Spleen (tissue), 11 donors: ENCODE measurements around the gene TAL2. TPM values are rescaled to one million over a fixed set of nuclear protein-coding genes. Genes with fewer than 3 reads are reported as not detected.

ENCODE experiments used
- DNase-seq: peaks from one replicate; pipeline ENCODE4 v3.0.0-alpha.2; 2020
- H3K27ac ChIP-seq, 8 donors: fragments of 200-600 bp; sonication (generic) in 7 of 8; 1 replicate in 4 of 8; 2 replicates in 4 of 8; pipeline versions ENCODE4 v1.5.0 to v1.8.0; 2016 to 2021; ENCODE audit warnings: inconsistent platforms in 4 of 8, mild to moderate bottlenecking in 4 of 8, moderate library complexity in 1 of 8
- H3K27me3 ChIP-seq, 7 donors: fragments of 200-600 bp; sonication (generic) in 6 of 7; replicated peaks in 1 of 7; 1 replicate in 4 of 7; 2 replicates in 3 of 7; pipeline versions ENCODE4 v1.5.0 to v1.8.0; 2016 to 2021; ENCODE audit warnings: inconsistent platforms in 3 of 7, mild to moderate bottlenecking in 1 of 7
- H3K36me3 ChIP-seq, 6 donors: fragments of 200-600 bp; sonication (generic) in 5 of 6; 1 replicate in 4 of 6; 2 replicates in 2 of 6; pipeline versions ENCODE4 v1.5.0 to v1.8.0; 2016 to 2021; ENCODE audit warnings: inconsistent platforms in 2 of 6
- H3K4me1 ChIP-seq, 6 donors: fragments of 200-600 bp; sonication (generic) in 5 of 6; 1 replicate in 3 of 6; 2 replicates in 3 of 6; pipeline versions ENCODE4 v1.5.0 to v1.8.0; 2016 to 2021; ENCODE audit warnings: inconsistent platforms in 3 of 6
- H3K4me3 ChIP-seq, 8 donors: fragments of 200-600 bp; sonication (generic) in 7 of 8; 1 replicate in 4 of 8; 2 replicates in 4 of 8; pipeline versions ENCODE4 v1.5.0 to v1.8.0; 2016 to 2021; ENCODE audit warnings: inconsistent platforms in 4 of 8, mild to moderate bottlenecking in 4 of 8, moderate library complexity in 2 of 8
- H3K9me3 ChIP-seq, 8 donors: fragments of 200-600 bp; sonication (generic) in 7 of 8; 1 replicate in 4 of 8; 2 replicates in 4 of 8; pipeline versions ENCODE4 v1.5.0 to v1.8.0; 2016 to 2021; ENCODE audit warnings: inconsistent platforms in 4 of 8
- CTCF ChIP-seq, 11 experiments: fragments of 200-600 bp in 7 of 11; fragments of 450-650 bp in 4 of 11; sonication (generic) in 4 of 11; IDR thresholded peaks in 8 of 11; conservative IDR thresholded peaks in 3 of 11; 1 replicate in 7 of 11; 2 replicates in 4 of 11; pipeline versions ENCODE4 v1.4.0 to v1.8.0; 2016 to 2021; ENCODE audit warnings: antibody characterized with exemption in 11 of 11, inconsistent platforms in 4 of 11, mild to moderate bottlenecking in 1 of 11
- POLR2A ChIP-seq, 3 donors: fragments of 450-650 bp; IDR thresholded peaks; one replicate each; pipeline ENCODE4 v1.5.1; 2017; ENCODE audit warnings: antibody characterized with exemption in 3 of 3, mild to moderate bottlenecking in 1 of 3
- POLR2AphosphoS5 ChIP-seq, 3 donors: sonication (generic); formaldehyde crosslinking; IDR thresholded peaks; one replicate each; pipeline ENCODE4 v1.5.1; 2017; ENCODE audit warnings: antibody characterized with exemption in 3 of 3
- WGBS, 5 donors: extraction: QIAGEN DNeasy Blood & Tissue Kit in 3 of 5; methylation state at CpG; one replicate each; pipeline versions ENCODE4 v1.1.5 to v1.1.7; 2013 to 2018; 5-methylcytosine and 5-hydroxymethylcytosine counted together
- intact Hi-C: fragments of 100-400 bp; cut with DNase I; formaldehyde crosslinking; loops from one replicate; pipeline ENCODE4 v1.15.0; 2023; ENCODE audit warnings: low total_unique reads
- polyA plus RNA-seq, 3 donors: library from polyadenylated mRNA; stranded (reverse); fragments of 200-250 nt; gene quantifications; one replicate each; pipeline ENCODE4 v1.2.1, GENCODE V29; 2013
- total RNA-seq, 7 donors: library from RNA; depleted of rRNA in 3 of 7; stranded (reverse); fragments of >200 nt in 3 of 7; fragmentation: NEBNext Ultra II Directional in 4 of 7; extraction: Animal tissue kit (Norgen Biotek cat#: 25700) in 4 of 7; gene quantifications; one replicate each; pipeline versions ENCODE4 v1.1.0 to v1.2.1, GENCODE V29; 2016 to 2021
- donor health status: healthy with polysubstance abuse.
- donor health status: DM: no; HTN: no; CAD: no; lungs with moderate emphysema.
- donor health status: DM: no; HTN: no; CAD: no.
- donor health status: Bipolar disorder and iron deficiency.
- donor health status: healthy.
- donor health status: DM: no; HTN: no; CAD: no.
- donor health status: DM: yes; HTN: yes; CAD: no.

TAL2 gene
- total and polyA plus RNA-seq, 10 donors = 0.22 to 0.54 TPM; not detected in 8

DNA sequence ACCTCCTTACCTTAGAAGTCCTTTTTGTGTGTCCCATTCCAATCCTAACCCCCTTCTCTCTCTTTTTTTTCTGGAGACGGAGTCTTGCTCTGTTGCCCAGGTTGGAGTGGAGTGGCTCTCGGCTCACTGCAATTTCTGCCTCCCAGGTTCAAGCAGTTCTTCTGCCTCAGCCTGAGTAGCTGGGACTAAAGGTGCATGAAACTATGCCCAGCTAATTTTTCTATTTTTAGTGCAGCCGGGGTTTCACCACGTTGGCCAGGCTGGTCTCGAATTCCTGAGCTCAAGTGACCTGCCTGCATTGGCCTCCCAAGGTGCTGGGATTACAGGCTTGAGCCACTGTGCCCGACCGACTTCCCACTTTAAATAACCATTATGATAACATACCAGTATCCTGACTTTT, 49.6 kb downstream of the TAL2 start:
- intact Hi-C loops = no loop called here
- no peaks in the 10 kb centered on the region for H3K9me3 ChIP-seq
- WGBS, 5 donors = 82 to 95% (median 92%) methylated on average over 7 of the region's 7 CpGs
- no peak overlapping the region for H3K4me3 ChIP-seq
- H3K36me3 ChIP-seq = peaks cover 0 to 17% (median 4%) of the 10 kb centered on the region in 6 donors
- H3K27ac ChIP-seq = no peak overlapping the region
- peaks cover 0 to 12% (median 0%) of the 10 kb centered on the region in 6 donors for H3K4me1 ChIP-seq
- H3K27me3 ChIP-seq = no peaks in the 10 kb centered on the region
- DNase-seq = no peak
- TF ChIP-seq POLR2AphosphoS5 (IDR thresholded peaks at IDR 0.05) (no peak), CTCF (IDR thresholded peaks at IDR 0.05 in 8 of 11, conservative IDR thresholded peaks at IDR 0.05 in 3 of 11) (no peak), POLR2A (IDR thresholded peaks at IDR 0.05) (no peak)

- no peak for DNase-seq
- no peaks in the 10 kb centered on the region for H3K27me3 ChIP-seq
- no peak overlapping the region for H3K27ac ChIP-seq
- peaks cover 0 to 12% (median 0%) of the 10 kb centered on the region in 6 donors for H3K4me1 ChIP-seq
- H3K36me3 ChIP-seq = peaks cover 0 to 15% (median 4%) of the 10 kb centered on the region in 6 donors
- no peak overlapping the region for H3K4me3 ChIP-seq
- no peaks in the 10 kb centered on the region for H3K9me3 ChIP-seq
- 86 to 89% (median 88%) methylated on average over 1 of the region's 1 CpG for WGBS, 5 donors
- TF ChIP-seq CTCF (IDR thresholded peaks at IDR 0.05 in 8 of 11, conservative IDR thresholded peaks at IDR 0.05 in 3 of 11) (no peak), POLR2AphosphoS5 (IDR thresholded peaks at IDR 0.05) (no peak), POLR2A (IDR thresholded peaks at IDR 0.05) (no peak)
- intact Hi-C loops = no loop called here
Observed at GRCh38 chr9:105712297-105712696, 50.0 kb downstream of the TAL2 start.

Other genes starting within 250 kb of the TAL2 start
- 1 to 10 TPM; 3.0 to 5.8 (median 5.1) TPM for gene FSD1L, start 214.4 kb upstream of the TAL2 start, total RNA-seq
- under 1 TPM; 0.70 to 0.90 (median 0.74) TPM for gene FSD1L, start 214.4 kb upstream of the TAL2 start, polyA plus RNA-seq
- gene FKTN, start 104.3 kb upstream of the TAL2 start, total RNA-seq = 10 to 100 TPM in 6 of 7 donors, 1 to 10 TPM in 1; 6.5 to 25.4 (median 19.4) TPM
- 1 to 10 TPM; 2.7 to 4.9 (median 3.6) TPM for gene FKTN, start 104.3 kb upstream of the TAL2 start, polyA plus RNA-seq
- 10 to 100 TPM in 3 of 7 donors, 1 to 10 TPM in 4; 5.2 to 12.1 (median 9.4) TPM for gene TMEM38B, start 32.1 kb downstream of the TAL2 start, total RNA-seq
- gene TMEM38B, start 32.1 kb downstream of the TAL2 start, polyA plus RNA-seq = 1 to 10 TPM; 3.1 to 4.5 (median 3.9) TPM